HepG2 (cell line): ENCODE measurements around the gene TPCN2. TPM values are rescaled to one million over a fixed set of nuclear protein-coding genes. Genes with fewer than 3 reads are reported as not detected.

Experiments
- ATAC-seq: fragments of 200-7000 bp; cut with Tn5 transposase; 3 replicates; pipeline ENCODE4 v1.9.1; 2020; ENCODE audit warnings: mild to moderate bottlenecking, moderate library complexity
- BruUV-seq: library from RNA; stranded (reverse); fragments of 400-500 nt; replicated peaks from 2 replicates; lab custom pipeline; 2021; lab: Mats Ljungman, UMichigan
- CTCF ChIA-PET: fragments of 300-600 bp; formaldehyde crosslinking; extraction: SDS; loops from one replicate; lab custom pipeline; 2021; ENCODE audit warnings: low total read pairs, inconsistent platforms, low intra/inter-chr PET ratio; lab: Yijun Ruan, JAX
- POLR2A ChIA-PET: fragments of 350-600 bp; sonication (Branson Sonifier 250); formaldehyde crosslinking; loops from one replicate; lab custom pipeline; 2020; ENCODE audit warnings: antibody characterized with exemption, inconsistent platforms; lab: Yijun Ruan, JAX
- DNase-seq: peaks from one replicate; pipeline ENCODE4 v3.0.0-alpha.2; 2015; ENCODE audit warnings: low spot score
- FAIRE-seq: peaks from 3 replicates; lab custom pipeline; 2011; peaks lifted over from hg19 to GRCh38; lab: Jason Lieb, UNC
- H2AFZ ChIP-seq: one replicate; pipeline ENCODE4 v1.6.1; 2011; ENCODE audit warnings: low read length, inconsistent platforms
- H3K27ac ChIP-seq: fragments of 300-600 bp; 3 replicates; pipeline ENCODE4 v1.8.0; 2011; ENCODE audit warnings: mixed run types, mild to moderate bottlenecking, mixed read lengths, low read length, inconsistent platforms; ENCODE audit not compliant: insufficient read depth; ENCODE audit errors: extremely low read length
- H3K27me3 ChIP-seq, 2 experiments: fragments of 200-600 bp in 1 of 2; 2 replicates in 1 of 2; 3 replicates in 1 of 2; pipeline versions ENCODE4 v1.6.0 to v1.8.0; 2011; ENCODE audit warnings: low read length in 2 of 2, mild to moderate bottlenecking in 2 of 2, moderate library complexity in 2 of 2, inconsistent platforms in 1 of 2; ENCODE audit not compliant: insufficient read depth in 2 of 2, control insufficient read depth in 1 of 2
- H3K36me3 ChIP-seq, 2 experiments: fragments of 200-600 bp in 1 of 2; replicated peaks in 1 of 2; 2 replicates in 1 of 2; 3 replicates in 1 of 2; pipeline versions ENCODE4 v1.5.1 to v1.8.0; 2011; ENCODE audit warnings: low read length in 2 of 2, inconsistent platforms in 1 of 2; ENCODE audit not compliant: insufficient read depth in 2 of 2, control insufficient read depth in 1 of 2
- H3K4me1 ChIP-seq: 2 replicates; pipeline ENCODE4 v1.5.1; 2012; ENCODE audit warnings: low read length, inconsistent platforms; ENCODE audit not compliant: insufficient read depth
- H3K4me2 ChIP-seq: 2 replicates; pipeline ENCODE4 v1.6.0; 2011; ENCODE audit warnings: low read depth, low read length, inconsistent platforms
- H3K4me3 ChIP-seq, 3 experiments: fragments of 200-600 bp in 1 of 3; sonication (generic), shearing (Covaris generic) in 1 of 3; replicated peaks in 1 of 3; 2 replicates each; pipeline ENCODE4 v1.5.1; 2011 to 2016; ENCODE audit warnings: low read length in 3 of 3, inconsistent platforms in 2 of 3, low read depth in 2 of 3, mild to moderate bottlenecking in 2 of 3, control low read depth in 1 of 3, mixed read lengths in 1 of 3; ENCODE audit not compliant: insufficient read depth in 1 of 3
- H3K79me2 ChIP-seq: one replicate; pipeline ENCODE4 v1.6.1; 2011; ENCODE audit warnings: low read length, inconsistent platforms; ENCODE audit not compliant: insufficient read depth
- H3K9ac ChIP-seq: 2 replicates; pipeline ENCODE4 v1.6.0; 2011; ENCODE audit warnings: mild to moderate bottlenecking, low read depth, low read length, inconsistent platforms; ENCODE audit not compliant: insufficient read depth
- H3K9me3 ChIP-seq: 2 replicates; pipeline ENCODE4 v1.5.1; 2012; ENCODE audit warnings: mild to moderate bottlenecking, low read length
- H4K20me1 ChIP-seq: 2 replicates; pipeline ENCODE4 v1.6.0; 2011; ENCODE audit warnings: inconsistent platforms, mild to moderate bottlenecking, low read length, moderate library complexity; ENCODE audit not compliant: insufficient read depth
- ETV6 ChIP-seq: sonication (generic); formaldehyde crosslinking; conservative IDR thresholded peaks from 2 replicates; pipeline ENCODE4 v1.4.0; 2020; ENCODE audit warnings: missing genetic modification reagents
- FOXO4 ChIP-seq: sonication (generic); formaldehyde crosslinking; conservative IDR thresholded peaks from 2 replicates; pipeline ENCODE4 v1.8.1; 2023; ENCODE audit warnings: missing genetic modification reagents
- NFKB2 ChIP-seq: sonication (generic); formaldehyde crosslinking; IDR thresholded peaks from 2 replicates; pipeline ENCODE4 v1.4.0; 2020; ENCODE audit warnings: missing genetic modification reagents, borderline replicate concordance
- PHB2 ChIP-seq: fragments of 450-650 bp; IDR thresholded peaks from 2 replicates; pipeline ENCODE4 v1.6.1; 2018; ENCODE audit not compliant: partially characterized antibody
- SALL2 ChIP-seq: sonication (generic); formaldehyde crosslinking; IDR thresholded peaks from 2 replicates; pipeline ENCODE4 v1.8.1; 2023; ENCODE audit warnings: mild to moderate bottlenecking, missing genetic modification reagents, inconsistent platforms
- TBX2 ChIP-seq: sonication (generic); formaldehyde crosslinking; IDR thresholded peaks from 2 replicates; pipeline ENCODE4 v1.5.0; 2020; ENCODE audit warnings: missing genetic modification reagents, mild to moderate bottlenecking, borderline replicate concordance
- ZBTB2 ChIP-seq: sonication (generic); formaldehyde crosslinking; IDR thresholded peaks from 2 replicates; pipeline ENCODE4 v1.8.0; 2022; ENCODE audit warnings: low read depth, missing genetic modification reagents
- ZNF431 ChIP-seq: sonication (generic); formaldehyde crosslinking; IDR thresholded peaks from 2 replicates; pipeline ENCODE4 v1.9.0; 2022; ENCODE audit warnings: missing genetic modification reagents, low read depth, mild to moderate bottlenecking, borderline replicate concordance
- ZNF44 ChIP-seq: sonication (generic); formaldehyde crosslinking; IDR thresholded peaks from 2 replicates; pipeline ENCODE4 v1.5.1; 2020; ENCODE audit warnings: mild to moderate bottlenecking, missing genetic modification reagents
- ZNF674 ChIP-seq: sonication (generic); formaldehyde crosslinking; IDR thresholded peaks from 2 replicates; pipeline ENCODE4 v1.5.0; 2020; ENCODE audit warnings: low read depth, mild to moderate bottlenecking, missing genetic modification reagents
- ZNF776 ChIP-seq: sonication (generic); formaldehyde crosslinking; IDR thresholded peaks from 2 replicates; pipeline ENCODE4 v1.4.0; 2020; ENCODE audit warnings: mild to moderate bottlenecking, missing genetic modification reagents
- ZNF782 ChIP-seq: sonication (generic); formaldehyde crosslinking; IDR thresholded peaks from 2 replicates; pipeline ENCODE4 v1.4.0; 2020; ENCODE audit warnings: missing genetic modification reagents, mild to moderate bottlenecking, borderline replicate concordance
- WGBS: methylation state at CpG from one replicate; pipeline ENCODE4 v1.1.6; 2017; ENCODE audit warnings: low lambda C conversion rate; 5-methylcytosine and 5-hydroxymethylcytosine counted together
- in situ Hi-C: cut with HindIII; loops from 2 replicates; pipeline ENCODE4 v1.10.0; 2017; ENCODE audit warnings: low pct_unique_long_range_greater_than_20kb; ENCODE audit not compliant: extremely low pct_ligation_motif_present
- intact Hi-C: fragments of 100-400 bp; cut with micrococcal nuclease; formaldehyde crosslinking; loops from one replicate; pipeline ENCODE4 v1.10.0; 2022; ENCODE audit not compliant: unreplicated experiment
- polyA plus RNA-seq, 8 experiments: library from polyadenylated mRNA; depleted of rRNA in 3 of 8; stranded (reverse) in 7 of 8; unstranded in 1 of 8; fragments of >200 nt; fragmentation: Illumina TruSeq in 4 of 8; extraction: Trizol in 4 of 8; gene quantifications; 2 replicates each; pipeline versions ENCODE4 v1.2.1 to v1.2.3, GENCODE V29; 2011 to 2016; ENCODE audit warnings: low read depth in 4 of 8, missing spikeins in 1 of 8, mixed read lengths in 1 of 8; ENCODE audit not compliant: insufficient read depth in 1 of 8
- total RNA-seq, 5 experiments: library from RNA; depleted of rRNA; stranded (reverse); fragments of >200 nt; fragmentation: Illumina TruSeq; extraction: Trizol; gene quantifications; 2 replicates each; pipeline ENCODE4 v1.2.3, GENCODE V29; 2016; ENCODE audit warnings: low read depth in 1 of 5

TPCN2 gene
- total and polyA plus RNA-seq, 2 of the 13 experiments (the other 11 are each of a cell fraction or from before 2014, with no cell fraction given): 5.6 to 5.9 TPM

- BruUV-seq: no TSS peak
- no peak overlapping the region for H3K4me3 ChIP-seq
- H3K4me2 ChIP-seq: peak overlapping the region; percentile 7; the same call in 1 of the 2 replicates
- TF ChIP-seq NFKB2 (CRISPR knock-in tag) (no peak), TBX2 (CRISPR knock-in tag) (no peak), ZNF782 (CRISPR knock-in tag) (no peak), ZNF44 (CRISPR knock-in tag) (no peak), PHB2 (no peak), FOXO4 (no peak), ZBTB2 (CRISPR knock-in tag) (no peak), ZNF674 (CRISPR knock-in tag) (no peak), SALL2 (CRISPR knock-in tag) (no peak), ETV6 (CRISPR knock-in tag) (no peak), ZNF776 (CRISPR knock-in tag) (no peak), ZNF431 (no peak)
- WGBS: 98% methylated on average over 21 of the region's 31 CpGs
- ATAC-seq (no peak), DNase-seq (no peak), FAIRE-seq (no peak)
- 0 out of 2 replicates have a peak, but pooled peaks cover 3% of the 10 kb centered on the region for H4K20me1 ChIP-seq
- peaks cover 4 to 8% of the 10 kb centered on the region in 2 experiments; a peak in 3 of 5 replicates for H3K36me3 ChIP-seq
- no peak overlapping the region for H3K27ac ChIP-seq
- intact Hi-C loops (no loop called here), in situ Hi-C loops (no loop called here)
- POLR2A ChIA-PET: no interaction called here
- no peaks in the 10 kb centered on the region for H3K9me3 ChIP-seq
- H3K79me2 ChIP-seq: peaks cover 5% of the 10 kb centered on the region
- H3K4me1 ChIP-seq: peaks cover 36% of the 10 kb centered on the region
- H2AFZ ChIP-seq: no peak overlapping the region
- H3K27me3 ChIP-seq: no peaks in the 10 kb centered on the region
- CTCF ChIA-PET: no interaction called here
- H3K9ac ChIP-seq: no peak overlapping the region
Measured at GRCh38 chr11:69054397-69055211, 5.9 kb downstream of the TPCN2 start.
